BLaER1 treated with 17β-estradiol and CSF1 and Interleukin-3, amounts not matched to agents 10 nM and 100 nM (cell line): Measurements from ENCODE around the gene DDX31.

Experiments
- H3K27ac ChIP-seq, 11 experiments: shearing (Covaris generic); formaldehyde crosslinking; 2 replicates each; pipeline ENCODE4 v1.8.1; 2022
- H3K27me3 ChIP-seq, 11 experiments: shearing (Covaris generic); formaldehyde crosslinking; 2 replicates each; pipeline ENCODE4 v1.8.1; 2022
- H3K36me3 ChIP-seq, 11 experiments: shearing (Covaris generic); formaldehyde crosslinking; 2 replicates each; pipeline ENCODE4 v1.8.1; 2022
- H3K4me1 ChIP-seq, 10 experiments: shearing (Covaris generic); formaldehyde crosslinking; 2 replicates each; pipeline ENCODE4 v1.8.1; 2022
- H3K4me2 ChIP-seq, 11 experiments: shearing (Covaris generic); formaldehyde crosslinking; 2 replicates each; pipeline ENCODE4 v1.8.1; 2022
- H3K4me3 ChIP-seq, 10 experiments: shearing (Covaris generic); formaldehyde crosslinking; 2 replicates each; pipeline ENCODE4 v1.8.1; 2022
- H3K9ac ChIP-seq, 11 experiments: shearing (Covaris generic); formaldehyde crosslinking; 2 replicates each; pipeline ENCODE4 v1.8.1; 2022
- H3K9me3 ChIP-seq, 11 experiments: shearing (Covaris generic); formaldehyde crosslinking; replicated peaks in 1 of 11; 2 replicates each; pipeline ENCODE4 v1.8.1; 2022
- H4K20me1 ChIP-seq, 11 experiments: shearing (Covaris generic); formaldehyde crosslinking; 2 replicates each; pipeline ENCODE4 v1.8.1; 2022
- Cebpa-rat ChIP-seq, 11 experiments: shearing (Covaris generic); IDR thresholded peaks; 2 replicates each; pipeline ENCODE4 v1.8.1; 2022

DDX31 gene

DNA sequence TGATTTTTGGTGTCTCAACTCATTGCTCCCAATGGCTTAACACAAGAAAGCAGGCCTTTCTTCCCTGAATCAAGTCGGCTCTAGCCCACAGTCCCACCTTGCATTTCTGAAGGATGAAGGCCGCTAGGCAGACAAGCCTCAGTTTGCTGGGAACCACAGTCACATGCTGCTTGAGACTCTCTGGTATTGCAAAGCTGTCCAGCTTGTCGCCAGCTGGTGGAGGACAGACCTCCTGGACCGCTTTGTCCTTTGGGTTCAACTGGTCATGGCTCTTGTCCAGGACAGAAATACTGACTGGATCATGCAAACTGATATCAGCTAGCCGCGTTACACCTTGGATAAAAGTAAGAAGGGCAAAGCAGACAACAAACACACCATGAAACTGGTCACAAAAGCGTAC, 23.1 kb downstream of the DDX31 start:
- no peak overlapping the region for H3K9ac ChIP-seq

GRCh38 chr9:132645711-132646110, 24.1 kb downstream of the DDX31 start:
- peaks cover 98 to 100% (median 100%) of the 10 kb centered on the region in 11 experiments for H3K36me3 ChIP-seq
- H3K27ac ChIP-seq = no peak overlapping the region
- no peak overlapping the region for H3K9ac ChIP-seq
- no peak for TF ChIP-seq Cebpa-rat (IDR thresholded peaks at IDR 0.05)
- peaks cover 0 to 65% (median 10%) of the 10 kb centered on the region in 11 experiments; a peak in 13 of 22 replicates for H4K20me1 ChIP-seq
- no peak overlapping the region for H3K4me3 ChIP-seq
- H3K9me3 ChIP-seq = no peaks in the 10 kb centered on the region
- no peaks in the 10 kb centered on the region for H3K4me1 ChIP-seq
- H3K4me2 ChIP-seq = no peak overlapping the region
- H3K27me3 ChIP-seq = no peaks in the 10 kb centered on the region

More for the DNA sequence above, 23.1 kb downstream of the DDX31 start:
- no peaks in the 10 kb centered on the region for H3K4me1 ChIP-seq
- no peak for TF ChIP-seq Cebpa-rat (IDR thresholded peaks at IDR 0.05)
- H4K20me1 ChIP-seq = peaks cover 0 to 64% (median 13%) of the 10 kb centered on the region in 11 experiments; a peak in 11 of 22 replicates
- H3K4me2 ChIP-seq = no peak overlapping the region
- no peaks in the 10 kb centered on the region for H3K27me3 ChIP-seq
- H3K27ac ChIP-seq = no peak overlapping the region
- H3K9me3 ChIP-seq = no peaks in the 10 kb centered on the region
- H3K36me3 ChIP-seq = peaks cover 95 to 100% (median 100%) of the 10 kb centered on the region in 11 experiments
- H3K4me3 ChIP-seq = no peak overlapping the region

- Histone ChIP-seq H3K9me3 (no peaks in the 10 kb centered on the region), H4K20me1 (peaks cover 0 to 64% (median 8%) of the 10 kb centered on the region in 11 experiments; a peak in 13 of 22 replicates)
- no peak for TF ChIP-seq Cebpa-rat (IDR thresholded peaks at IDR 0.05)
Observed at GRCh38 chr9:132645306-132645705, 24.5 kb downstream of the DDX31 start.

DNA sequence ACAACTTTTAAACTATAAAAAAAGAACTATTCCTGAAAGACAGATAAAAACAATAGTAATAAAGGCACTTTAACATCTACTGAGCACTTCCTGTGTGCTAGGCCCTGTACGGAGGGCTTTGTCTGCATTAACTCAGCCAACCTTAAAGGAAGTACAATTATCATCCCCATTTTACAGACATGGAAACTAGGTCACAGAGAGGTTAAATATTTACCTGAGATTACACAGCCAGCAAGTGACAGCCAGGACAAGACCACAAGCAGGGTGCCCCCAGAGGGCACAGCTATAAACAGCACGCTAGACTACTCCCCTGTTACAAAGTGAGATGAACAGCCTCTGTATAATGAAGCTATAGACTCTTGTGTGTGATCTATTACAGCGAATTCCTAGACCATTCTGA, 25.5 kb downstream of the DDX31 start:
- Histone ChIP-seq H4K20me1 (peaks cover 0 to 65% (median 8%) of the 10 kb centered on the region in 11 experiments; a peak in 13 of 22 replicates), H3K9me3 (no peaks in the 10 kb centered on the region), H3K4me2 (no peak overlapping the region), H3K4me3 (no peak overlapping the region), H3K27me3 (no peaks in the 10 kb centered on the region), H3K27ac (no peak overlapping the region), H3K36me3 (peaks cover 97 to 100% (median 100%) of the 10 kb centered on the region in 11 experiments), H3K9ac (no peak overlapping the region), H3K4me1 (no peaks in the 10 kb centered on the region)
- TF ChIP-seq Cebpa-rat (IDR thresholded peaks at IDR 0.05) = no peak

More at GRCh38 chr9:132645306-132645705, 24.5 kb downstream of the DDX31 start:
- Histone ChIP-seq H3K4me3 (no peak overlapping the region), H3K27ac (no peak overlapping the region; a peak in 1 of 22 replicates), H3K4me1 (no peaks in the 10 kb centered on the region), H3K9ac (no peak overlapping the region), H3K27me3 (no peaks in the 10 kb centered on the region), H3K4me2 (no peak overlapping the region), H3K36me3 (peaks cover 98 to 100% (median 100%) of the 10 kb centered on the region in 11 experiments)

GRCh38 chr9:132641216-132641615, 28.6 kb downstream of the DDX31 start:
- no peaks in the 10 kb centered on the region for H3K9me3 ChIP-seq
- H3K4me1 ChIP-seq = no peaks in the 10 kb centered on the region
- no peak overlapping the region for H3K4me3 ChIP-seq
- peaks cover 0 to 71% (median 8%) of the 10 kb centered on the region in 11 experiments; a peak in 13 of 22 replicates for H4K20me1 ChIP-seq
- H3K27ac ChIP-seq = no peak overlapping the region
- no peak overlapping the region for H3K4me2 ChIP-seq
- H3K36me3 ChIP-seq = peaks cover 96 to 100% (median 100%) of the 10 kb centered on the region in 11 experiments
- no peak overlapping the region for H3K9ac ChIP-seq
- no peaks in the 10 kb centered on the region for H3K27me3 ChIP-seq
- TF ChIP-seq Cebpa-rat (IDR thresholded peaks at IDR 0.05) = no peak

DNA sequence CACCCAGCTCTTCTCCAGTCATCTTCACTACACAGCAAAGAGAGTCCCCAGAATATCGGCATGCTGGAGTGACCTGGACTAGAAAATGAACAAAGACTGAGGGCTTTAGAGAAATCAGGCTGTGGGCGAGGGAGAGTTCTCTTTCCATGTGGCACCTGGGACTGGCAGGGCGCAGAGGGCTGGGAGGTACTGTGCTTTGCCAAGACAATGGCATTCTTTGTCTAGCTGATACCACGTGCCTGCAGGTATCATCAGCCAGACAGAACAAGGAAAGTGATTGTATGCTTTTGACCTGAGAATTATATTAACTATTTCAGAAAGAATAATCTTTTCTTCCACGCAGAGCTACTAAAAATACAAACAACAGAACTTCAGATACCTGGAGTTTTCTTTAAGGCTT, 30.5 kb downstream of the DDX31 start:
- Histone ChIP-seq H3K4me2 (no peak overlapping the region), H3K4me1 (no peaks in the 10 kb centered on the region), H3K36me3 (peaks cover 77 to 100% (median 99%) of the 10 kb centered on the region in 11 experiments), H3K9ac (no peak overlapping the region), H3K27ac (no peak overlapping the region), H3K4me3 (no peak overlapping the region), H3K27me3 (no peaks in the 10 kb centered on the region), H3K9me3 (no peaks in the 10 kb centered on the region), H4K20me1 (peaks cover 0 to 64% (median 8%) of the 10 kb centered on the region in 11 experiments; a peak in 14 of 22 replicates)
- no peak for TF ChIP-seq Cebpa-rat (IDR thresholded peaks at IDR 0.05)

- peaks cover 0 to 66% (median 7%) of the 10 kb centered on the region in 11 experiments; a peak in 14 of 22 replicates for H4K20me1 ChIP-seq
- peaks cover 68 to 100% (median 90%) of the 10 kb centered on the region in 11 experiments for H3K36me3 ChIP-seq
- no peaks in the 10 kb centered on the region for H3K27me3 ChIP-seq
- H3K4me3 ChIP-seq = no peak overlapping the region
- no peak overlapping the region for H3K4me2 ChIP-seq
- H3K27ac ChIP-seq = no peak overlapping the region
- no peak for TF ChIP-seq Cebpa-rat (IDR thresholded peaks at IDR 0.05)
- H3K4me1 ChIP-seq = no peaks in the 10 kb centered on the region
- H3K9ac ChIP-seq = no peak overlapping the region
- H3K9me3 ChIP-seq = no peaks in the 10 kb centered on the region
Observed at GRCh38 chr9:132638240-132638639, 31.5 kb downstream of the DDX31 start.

- no peaks in the 10 kb centered on the region for H3K27me3 ChIP-seq
- H3K36me3 ChIP-seq = peaks cover 64 to 100% (median 90%) of the 10 kb centered on the region in 11 experiments
- no peak overlapping the region for H3K9ac ChIP-seq
- H3K9me3 ChIP-seq = no peaks in the 10 kb centered on the region
- H3K4me2 ChIP-seq = no peak overlapping the region
- H3K27ac ChIP-seq = no peak overlapping the region
- H3K4me1 ChIP-seq = no peaks in the 10 kb centered on the region
- H4K20me1 ChIP-seq = peaks cover 0 to 66% (median 7%) of the 10 kb centered on the region in 11 experiments; a peak in 12 of 22 replicates
- no peak overlapping the region for H3K4me3 ChIP-seq
- no peak for TF ChIP-seq Cebpa-rat (IDR thresholded peaks at IDR 0.05)
Observed at GRCh38 chr9:132637801-132638200, 32.0 kb downstream of the DDX31 start.

- Histone ChIP-seq H3K4me1 (no peaks in the 10 kb centered on the region), H3K27ac (no peak overlapping the region), H3K27me3 (no peaks in the 10 kb centered on the region), H3K9me3 (no peaks in the 10 kb centered on the region), H4K20me1 (peaks cover 0 to 66% (median 8%) of the 10 kb centered on the region in 11 experiments; a peak in 9 of 22 replicates), H3K4me2 (no peak overlapping the region), H3K4me3 (no peak overlapping the region), H3K9ac (no peak overlapping the region), H3K36me3 (peaks cover 59 to 100% (median 90%) of the 10 kb centered on the region in 11 experiments)
- TF ChIP-seq Cebpa-rat (IDR thresholded peaks at IDR 0.05) = no peak
Observed at GRCh38 chr9:132637351-132637750, 32.4 kb downstream of the DDX31 start.

GRCh38 chr9:132634327-132634726, 35.5 kb downstream of the DDX31 start:
- Histone ChIP-seq H3K36me3 (peaks cover 56 to 100% (median 89%) of the 10 kb centered on the region in 11 experiments), H3K9ac (no peak overlapping the region), H3K4me2 (no peak overlapping the region), H3K4me1 (no peaks in the 10 kb centered on the region), H3K4me3 (no peak overlapping the region), H3K9me3 (no peaks in the 10 kb centered on the region), H3K27me3 (no peaks in the 10 kb centered on the region), H3K27ac (no peak overlapping the region), H4K20me1 (peaks cover 0 to 68% (median 5%) of the 10 kb centered on the region in 11 experiments; a peak in 11 of 22 replicates)
- TF ChIP-seq Cebpa-rat (IDR thresholded peaks at IDR 0.05) = no peak
